HepG2 (cell line): ENCODE results near the gene PLA2G4F.

Source experiments
- CREB3 ChIP-seq: sonication (generic); formaldehyde crosslinking; IDR thresholded peaks from 2 replicates; pipeline ENCODE4 v1.5.0; 2020; ENCODE audit warnings: missing genetic modification reagents
- KLF15 ChIP-seq: sonication (generic); formaldehyde crosslinking; IDR thresholded peaks from 2 replicates; pipeline ENCODE4 v1.8.1; 2023; ENCODE audit warnings: borderline replicate concordance, mild to moderate bottlenecking, inconsistent platforms, missing genetic modification reagents, mixed read lengths
- PCBP2 ChIP-seq: fragments of 200-400 bp; formaldehyde crosslinking; optimal IDR thresholded peaks from 2 replicates; pipeline ENCODE3; 2018; ENCODE audit warnings: low read length, low read depth; ENCODE audit not compliant: poor library complexity, severe bottlenecking
- POLR2A ChIP-seq, 2 experiments: IDR thresholded peaks; 2 replicates each; pipeline ENCODE4 v1.6.1; 2011; ENCODE audit warnings: low read depth in 2 of 2, low read length in 2 of 2, mild to moderate bottlenecking in 1 of 2, moderate library complexity in 1 of 2; ENCODE audit not compliant: insufficient read depth in 1 of 2
- POLR2AphosphoS5 ChIP-seq: IDR thresholded peaks from 2 replicates; pipeline ENCODE4 v1.6.1; 2012; ENCODE audit warnings: low read depth, low read length
- ZNF577 ChIP-seq: sonication (generic); formaldehyde crosslinking; IDR thresholded peaks from 2 replicates; pipeline ENCODE4 v1.4.0; 2020; ENCODE audit warnings: mild to moderate bottlenecking, low read depth, missing genetic modification reagents, borderline replicate concordance
- ZNF768 ChIP-seq: sonication (generic); formaldehyde crosslinking; IDR thresholded peaks from 2 replicates; pipeline ENCODE4 v1.4.0; 2020; ENCODE audit warnings: missing genetic modification reagents

GRCh38 chr15:42121021-42121420 is 35.4 kb downstream of the PLA2G4F start:
- TF ChIP-seq ZNF577 (CRISPR knock-in tag): no peak
- TF ChIP-seq POLR2A (IDR thresholded peaks at IDR 0.05; ENCODE audit: insufficient read depth in 1 of 2, low read depth in 2 of 2, low read length in 2 of 2): no peak
- no peak for TF ChIP-seq CREB3 (CRISPR knock-in tag)
- no peak for TF ChIP-seq PCBP2
- no peak for TF ChIP-seq KLF15 (CRISPR knock-in tag)
- TF ChIP-seq ZNF768 (CRISPR knock-in tag): no peak
- no peak for TF ChIP-seq POLR2AphosphoS5
